ENCODE measurements around the gene TACR3.
"Not testable (repeated sequence)": the region's sequence is repeated elsewhere in the genome, so short reads cannot be mapped to it uniquely, and the experiment has no call there.

TACR3 gene, protein sequence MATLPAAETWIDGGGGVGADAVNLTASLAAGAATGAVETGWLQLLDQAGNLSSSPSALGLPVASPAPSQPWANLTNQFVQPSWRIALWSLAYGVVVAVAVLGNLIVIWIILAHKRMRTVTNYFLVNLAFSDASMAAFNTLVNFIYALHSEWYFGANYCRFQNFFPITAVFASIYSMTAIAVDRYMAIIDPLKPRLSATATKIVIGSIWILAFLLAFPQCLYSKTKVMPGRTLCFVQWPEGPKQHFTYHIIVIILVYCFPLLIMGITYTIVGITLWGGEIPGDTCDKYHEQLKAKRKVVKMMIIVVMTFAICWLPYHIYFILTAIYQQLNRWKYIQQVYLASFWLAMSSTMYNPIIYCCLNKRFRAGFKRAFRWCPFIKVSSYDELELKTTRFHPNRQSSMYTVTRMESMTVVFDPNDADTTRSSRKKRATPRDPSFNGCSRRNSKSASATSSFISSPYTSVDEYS

DNA sequence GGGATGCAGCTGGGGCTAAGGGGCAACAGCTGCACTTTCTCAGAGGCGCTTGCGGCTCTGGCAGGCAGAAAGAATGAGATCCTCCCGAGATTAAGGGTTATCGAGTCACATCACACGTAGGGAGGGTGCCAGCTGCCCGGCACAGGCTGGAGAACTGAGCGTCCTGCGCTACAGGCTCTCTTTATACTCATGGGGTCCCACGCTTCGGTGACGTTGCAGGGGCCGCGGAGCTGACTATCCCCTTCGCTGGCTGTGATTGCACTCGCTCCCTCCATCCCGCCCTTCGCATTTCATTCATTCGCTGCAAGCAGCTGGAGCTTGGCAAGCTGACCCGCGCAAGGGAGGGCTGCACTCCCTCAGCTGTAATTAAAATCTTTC lies at the start of gene TACR3:
TACR3 (minus strand) TSS at position 156 of the 378 bp plus-strand sequence. CDS start 310 bp downstream, outside the sequence.
- peaks cover 6% of the 10 kb centered on the region for H3K9me3 Mint-ChIP-seq
- no peaks in the 10 kb centered on the region for H3K4me1 Mint-ChIP-seq (ENCODE audit: low read depth)
- no peaks in the 10 kb centered on the region for H3K36me3 Mint-ChIP-seq (ENCODE audit: low read depth)
- H3K4me3 Mint-ChIP-seq = no peak within 1 kb of the TSS
- peaks cover 5% of the 10 kb centered on the region for H3K27me3 Mint-ChIP-seq
- no peak within 1 kb of the TSS for H3K27ac Mint-ChIP-seq

DNA sequence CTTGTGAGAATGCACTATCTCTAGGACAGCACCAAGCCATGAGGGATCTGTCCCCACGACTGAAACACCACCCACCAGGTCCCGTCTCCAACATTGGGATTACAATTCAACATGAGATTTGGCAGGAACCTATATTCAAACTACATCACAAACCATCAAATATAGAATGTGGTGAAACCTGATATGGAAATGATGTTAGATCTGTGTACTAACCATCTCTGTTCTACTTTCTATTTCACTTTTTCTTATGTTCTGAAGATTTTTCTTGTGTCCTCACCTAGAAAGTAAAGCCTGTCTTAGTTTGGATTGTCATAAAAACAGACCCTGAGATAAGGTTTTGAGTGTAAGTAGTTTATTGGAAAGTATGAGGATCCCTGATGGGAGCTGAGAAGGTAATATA lies 37.8 kb upstream of the TACR3 start:
- no peaks in the 10 kb centered on the region for H3K36me3 Mint-ChIP-seq (ENCODE audit: low read depth)
- peaks cover 6% of the 10 kb centered on the region for H3K9me3 Mint-ChIP-seq
- H3K27me3 Mint-ChIP-seq = no peaks in the 10 kb centered on the region
- no peak overlapping the region for H3K27ac Mint-ChIP-seq
- H3K4me1 Mint-ChIP-seq (ENCODE audit: low read depth) = no peaks in the 10 kb centered on the region
- H3K4me3 Mint-ChIP-seq = no peak overlapping the region

DNA sequence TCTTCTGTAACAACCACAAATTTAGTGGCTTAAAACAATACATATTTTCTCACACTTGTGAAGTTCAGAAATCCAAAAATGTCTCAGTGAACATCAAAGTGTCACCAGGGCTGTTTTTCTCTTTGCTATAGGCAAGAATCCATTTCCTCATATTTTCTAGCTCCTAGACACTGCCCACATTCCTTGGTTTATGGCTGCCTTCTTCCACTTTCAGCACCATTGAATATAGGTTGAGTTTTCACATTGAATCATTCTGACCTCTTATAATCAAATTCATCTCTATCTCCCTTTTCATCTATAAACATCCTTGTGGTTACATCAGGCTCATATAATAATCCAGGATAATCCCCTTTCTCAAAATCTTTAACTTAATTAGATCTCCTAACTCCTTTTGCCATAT lies 37.0 kb upstream of the TACR3 start:
- H3K9me3 Mint-ChIP-seq = peaks cover 6% of the 10 kb centered on the region
- H3K4me3 Mint-ChIP-seq = no peak overlapping the region
- no peaks in the 10 kb centered on the region for H3K27me3 Mint-ChIP-seq
- no peak overlapping the region for H3K27ac Mint-ChIP-seq
- no peaks in the 10 kb centered on the region for H3K4me1 Mint-ChIP-seq (ENCODE audit: low read depth)
- H3K36me3 Mint-ChIP-seq (ENCODE audit: low read depth) = no peaks in the 10 kb centered on the region

- H3K27ac Mint-ChIP-seq = no peak overlapping the region
- H3K9me3 Mint-ChIP-seq = peaks cover 16% of the 10 kb centered on the region
- H3K36me3 Mint-ChIP-seq (ENCODE audit: low read depth) = no peaks in the 10 kb centered on the region
- no peaks in the 10 kb centered on the region for H3K27me3 Mint-ChIP-seq
- no peaks in the 10 kb centered on the region for H3K4me1 Mint-ChIP-seq (ENCODE audit: low read depth)
- no peak overlapping the region for H3K4me3 Mint-ChIP-seq
Measured at GRCh38 chr4:103754844-103755243, 35.1 kb upstream of the TACR3 start.

DNA sequence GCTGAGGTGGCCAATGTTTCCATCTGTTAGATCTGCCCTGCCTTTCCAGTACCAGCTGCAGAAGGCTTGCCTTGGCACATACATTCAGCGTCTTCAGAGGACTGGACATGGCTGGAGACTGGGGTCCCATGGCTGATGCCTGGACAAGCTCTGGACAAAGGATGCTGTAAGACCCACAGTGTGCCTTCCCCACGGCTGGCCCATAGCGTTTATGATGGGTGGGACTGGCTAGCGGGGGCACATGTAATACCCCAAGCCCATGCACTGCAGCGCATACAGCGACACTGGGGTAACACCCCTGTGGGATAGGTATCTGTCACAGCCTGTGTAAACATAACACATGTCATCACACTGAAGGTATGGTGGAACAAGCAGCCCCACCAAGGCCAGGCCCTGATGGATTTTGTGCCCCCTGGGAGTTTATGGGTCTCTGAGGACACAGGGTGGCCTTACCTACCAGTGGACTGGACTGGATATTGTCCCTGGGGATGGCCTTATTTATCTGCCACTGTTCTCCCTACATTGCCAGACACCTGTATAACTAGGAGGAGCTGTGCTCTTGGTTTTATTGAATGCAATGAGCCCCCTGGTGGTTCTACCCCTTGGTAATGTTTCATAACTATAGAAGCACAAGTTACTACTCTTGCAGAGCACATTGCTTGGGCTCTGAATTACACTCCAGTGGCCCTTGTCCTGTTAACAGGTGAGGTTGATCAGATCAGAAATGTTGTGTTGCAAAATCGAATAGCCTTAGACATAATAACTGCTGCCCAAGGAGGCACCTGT lies 34.3 kb upstream of the TACR3 start:
- H3K27me3 Mint-ChIP-seq = no peaks in the 10 kb centered on the region

DNA sequence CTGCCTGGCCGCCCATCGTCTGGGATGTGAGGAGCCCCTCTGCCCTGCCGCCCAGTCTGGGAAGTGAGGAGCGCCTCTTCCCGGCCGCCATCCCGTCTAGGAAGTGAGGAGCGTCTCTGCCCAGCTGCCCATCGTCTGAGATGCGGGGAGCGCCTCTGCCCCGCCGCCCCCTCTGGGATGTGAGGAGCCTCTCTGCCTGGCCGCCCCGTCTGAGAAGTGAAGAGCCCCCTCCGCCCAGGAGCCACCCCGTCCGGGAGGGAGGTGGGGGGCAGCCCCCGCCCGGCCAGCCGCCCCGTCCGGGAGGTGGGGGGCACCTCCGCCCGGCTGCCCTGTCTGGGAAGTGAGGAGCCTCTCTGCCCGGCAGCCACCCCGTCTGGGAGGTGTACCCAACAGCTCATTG lies 3.4 kb upstream of the TACR3 start:
- not testable (repeated sequence) for H3K4me3 Mint-ChIP-seq; H3K36me3 Mint-ChIP-seq (ENCODE audit: low read depth); H3K4me1 Mint-ChIP-seq (ENCODE audit: low read depth); H3K27me3 Mint-ChIP-seq; H3K27ac Mint-ChIP-seq
- peaks cover 13% of the 10 kb centered on the region for H3K9me3 Mint-ChIP-seq

More for the DNA sequence above, 34.3 kb upstream of the TACR3 start:
- peaks cover 19% of the 10 kb centered on the region for H3K9me3 Mint-ChIP-seq
- H3K4me1 Mint-ChIP-seq (ENCODE audit: low read depth) = no peaks in the 10 kb centered on the region
- no peaks in the 10 kb centered on the region for H3K36me3 Mint-ChIP-seq (ENCODE audit: low read depth)
- no peak overlapping the region for H3K4me3 Mint-ChIP-seq
- no peak overlapping the region for H3K27ac Mint-ChIP-seq

DNA sequence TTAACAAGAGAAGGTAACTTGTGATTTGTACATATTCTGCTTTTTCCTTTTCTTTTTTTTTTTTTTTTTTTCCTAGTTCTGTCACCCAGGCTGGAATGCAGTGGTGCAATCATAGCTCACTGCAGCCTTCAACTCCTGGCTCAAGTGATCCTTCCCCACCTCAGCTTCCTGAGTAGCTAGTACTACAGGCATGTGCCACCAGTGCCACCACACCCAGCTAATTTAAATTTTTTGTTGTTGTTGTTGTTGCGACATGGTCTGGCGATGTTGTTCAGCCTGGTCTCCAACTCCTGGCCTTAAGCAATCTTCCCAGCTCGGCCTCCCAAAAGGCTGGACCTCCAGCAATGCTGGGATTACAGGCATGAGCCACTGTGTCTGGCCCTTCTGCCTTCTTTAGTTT lies 1.5 kb upstream of the TACR3 start:
- H3K9me3 Mint-ChIP-seq = peaks cover 13% of the 10 kb centered on the region
- H3K36me3 Mint-ChIP-seq (ENCODE audit: low read depth) = no peaks in the 10 kb centered on the region
- H3K4me1 Mint-ChIP-seq (ENCODE audit: low read depth) = no peaks in the 10 kb centered on the region
- peaks cover 5% of the 10 kb centered on the region for H3K27me3 Mint-ChIP-seq
- H3K4me3 Mint-ChIP-seq = no peak overlapping the region
- no peak overlapping the region for H3K27ac Mint-ChIP-seq

DNA sequence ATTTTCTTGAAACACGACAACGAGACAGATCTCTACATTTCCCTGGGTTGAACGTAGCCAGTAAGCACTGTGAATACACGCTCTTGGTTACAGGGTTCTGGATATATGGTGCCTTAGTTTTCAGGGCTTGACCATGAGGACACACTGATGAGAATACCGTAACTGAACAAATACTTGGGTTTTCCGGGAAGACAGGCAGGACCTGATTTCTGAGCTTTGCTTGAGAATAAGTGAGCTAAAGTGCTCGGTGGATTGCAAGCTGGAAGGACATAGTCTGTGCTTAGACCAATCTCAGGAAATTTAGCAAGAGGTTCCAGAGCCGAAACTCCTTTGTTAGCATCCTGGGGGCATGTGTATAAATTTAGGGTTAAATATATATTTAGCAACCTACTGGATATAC lies 876 bp upstream of the TACR3 start:
- no peak overlapping the region for H3K4me3 Mint-ChIP-seq
- H3K4me1 Mint-ChIP-seq (ENCODE audit: low read depth) = no peaks in the 10 kb centered on the region
- H3K36me3 Mint-ChIP-seq (ENCODE audit: low read depth) = no peaks in the 10 kb centered on the region
- no peak overlapping the region for H3K27ac Mint-ChIP-seq
- H3K27me3 Mint-ChIP-seq = peaks cover 5% of the 10 kb centered on the region
- peaks cover 8% of the 10 kb centered on the region for H3K9me3 Mint-ChIP-seq

DNA sequence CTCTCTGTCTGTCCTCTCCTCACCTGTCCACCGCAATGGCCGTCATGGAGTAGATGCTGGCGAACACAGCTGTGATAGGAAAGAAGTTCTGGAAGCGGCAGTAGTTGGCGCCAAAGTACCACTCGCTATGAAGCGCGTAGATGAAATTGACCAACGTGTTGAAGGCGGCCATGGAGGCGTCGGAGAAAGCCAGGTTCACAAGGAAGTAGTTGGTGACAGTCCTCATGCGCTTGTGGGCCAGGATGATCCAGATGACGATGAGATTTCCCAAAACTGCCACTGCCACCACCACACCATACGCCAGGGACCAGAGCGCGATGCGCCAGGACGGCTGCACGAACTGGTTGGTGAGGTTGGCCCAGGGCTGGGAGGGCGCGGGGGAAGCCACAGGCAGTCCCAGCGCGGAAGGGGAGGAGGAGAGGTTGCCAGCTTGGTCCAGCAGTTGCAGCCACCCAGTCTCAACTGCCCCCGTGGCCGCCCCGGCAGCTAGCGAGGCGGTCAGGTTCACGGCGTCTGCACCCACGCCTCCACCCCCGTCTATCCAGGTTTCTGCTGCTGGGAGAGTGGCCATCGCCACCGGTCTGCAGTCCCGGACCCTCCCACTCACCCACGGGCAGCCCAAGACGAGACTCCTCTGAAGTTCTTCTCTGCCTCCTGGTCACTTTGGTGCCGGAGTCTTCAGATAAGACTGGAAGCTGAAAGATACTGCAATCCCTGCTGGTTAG lies 518 bp downstream of the TACR3 start:
- H3K36me3 Mint-ChIP-seq (ENCODE audit: low read depth) = no peaks in the 10 kb centered on the region
- no peak overlapping the region for H3K27ac Mint-ChIP-seq
- H3K4me1 Mint-ChIP-seq (ENCODE audit: low read depth) = no peaks in the 10 kb centered on the region
- H3K4me3 Mint-ChIP-seq = no peak overlapping the region
- peaks cover 6% of the 10 kb centered on the region for H3K9me3 Mint-ChIP-seq
- peaks cover 5% of the 10 kb centered on the region for H3K27me3 Mint-ChIP-seq

GRCh38 chr4:103692615-103693014 lies 27.2 kb downstream of the TACR3 start:
- no peak overlapping the region for H3K27ac Mint-ChIP-seq
- no peaks in the 10 kb centered on the region for H3K27me3 Mint-ChIP-seq
- no peak overlapping the region for H3K4me3 Mint-ChIP-seq
- no peaks in the 10 kb centered on the region for H3K9me3 Mint-ChIP-seq
- H3K36me3 Mint-ChIP-seq (ENCODE audit: low read depth) = no peaks in the 10 kb centered on the region
- H3K4me1 Mint-ChIP-seq (ENCODE audit: low read depth) = no peaks in the 10 kb centered on the region

- H3K27ac Mint-ChIP-seq = no peak overlapping the region
- no peaks in the 10 kb centered on the region for H3K27me3 Mint-ChIP-seq
- H3K9me3 Mint-ChIP-seq = peaks cover 18% of the 10 kb centered on the region
- no peaks in the 10 kb centered on the region for H3K4me1 Mint-ChIP-seq (ENCODE audit: low read depth)
- H3K4me3 Mint-ChIP-seq = no peak overlapping the region
- H3K36me3 Mint-ChIP-seq (ENCODE audit: low read depth) = no peaks in the 10 kb centered on the region
Measured at GRCh38 chr4:103673983-103674382, 45.8 kb downstream of the TACR3 start.

DNA sequence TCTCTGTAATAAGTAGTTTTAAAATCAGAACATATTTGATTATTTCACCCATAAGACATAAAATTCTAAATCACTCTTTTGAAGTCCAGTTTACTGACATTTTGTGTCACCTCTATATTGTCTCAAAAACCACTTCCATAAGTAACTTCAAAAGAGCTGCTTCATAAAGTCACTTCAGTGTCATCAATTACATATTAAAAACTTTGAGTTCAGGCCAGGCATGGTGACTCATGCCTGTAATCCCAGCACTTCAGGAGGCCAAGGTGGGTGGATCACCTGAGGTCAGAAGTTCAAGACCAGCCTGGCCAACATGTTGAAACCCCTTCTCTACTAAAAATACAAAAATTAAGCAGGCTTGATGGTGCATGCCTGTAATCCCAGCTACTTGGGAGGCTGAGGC lies 53.0 kb downstream of the TACR3 start:
- not testable (repeated sequence) for H3K4me1 Mint-ChIP-seq (ENCODE audit: low read depth); H3K9me3 Mint-ChIP-seq; H3K4me3 Mint-ChIP-seq; H3K27ac Mint-ChIP-seq; H3K36me3 Mint-ChIP-seq (ENCODE audit: low read depth); H3K27me3 Mint-ChIP-seq

DNA sequence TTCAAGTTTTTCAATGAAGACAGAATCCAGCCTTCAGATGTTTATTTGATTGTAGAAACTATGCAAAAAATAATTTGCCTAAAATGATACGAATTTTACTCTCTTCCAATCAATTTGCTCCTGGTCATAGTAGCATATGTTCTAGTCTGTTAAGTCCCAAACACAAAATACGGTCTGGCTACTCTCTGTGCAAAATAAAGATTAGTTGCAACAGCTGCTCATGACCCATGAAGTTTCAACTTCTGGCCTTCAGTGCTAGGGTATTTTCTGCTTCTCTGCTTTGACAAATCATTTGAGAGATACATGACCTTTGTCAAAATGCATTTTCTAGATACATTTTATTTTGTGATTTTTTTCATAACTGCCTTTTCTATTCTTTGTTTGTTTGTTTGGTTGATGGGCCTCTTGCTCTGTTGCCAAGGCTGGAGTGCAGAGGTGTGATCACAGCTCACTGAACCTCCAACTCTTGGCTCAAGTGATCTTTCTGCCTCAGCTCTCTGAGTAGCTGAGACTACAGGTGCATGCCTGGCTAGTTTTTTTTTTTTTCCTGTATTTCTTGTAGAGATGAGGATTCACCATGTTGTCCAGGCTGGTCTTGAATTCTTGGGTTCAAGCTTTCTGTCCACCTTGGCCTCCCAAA lies 55.2 kb downstream of the TACR3 start:
- Mint-ChIP-seq H3K27me3 (no peaks in the 10 kb centered on the region), H3K27ac (no peak overlapping the region), H3K9me3 (no peaks in the 10 kb centered on the region), H3K36me3 (ENCODE audit: low read depth) (no peaks in the 10 kb centered on the region), H3K4me3 (no peak overlapping the region), H3K4me1 (ENCODE audit: low read depth) (no peaks in the 10 kb centered on the region)

DNA sequence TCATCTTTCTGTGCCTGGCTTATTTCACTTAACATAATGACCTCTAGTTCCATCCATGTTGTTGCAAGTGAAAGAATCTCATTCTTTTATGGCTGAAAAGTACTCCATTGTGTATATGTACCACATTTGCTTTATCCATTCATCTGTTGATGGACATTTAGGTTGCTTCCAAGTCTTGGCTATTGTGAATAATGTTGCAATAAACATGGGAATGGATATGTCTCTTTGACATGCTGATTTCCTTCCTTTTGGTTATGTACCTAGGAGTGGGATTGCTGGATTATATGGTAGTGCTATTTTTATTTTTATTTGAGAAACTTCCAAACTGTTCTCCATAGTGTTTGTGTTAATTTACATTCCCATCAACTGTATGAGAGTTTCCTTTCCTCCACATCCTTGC lies 71.2 kb downstream of the TACR3 start:
- Mint-ChIP-seq H3K27me3 (no peaks in the 10 kb centered on the region), H3K36me3 (ENCODE audit: low read depth) (no peaks in the 10 kb centered on the region), H3K4me3 (no peak overlapping the region), H3K9me3 (peaks cover 3% of the 10 kb centered on the region), H3K27ac (no peak overlapping the region), H3K4me1 (ENCODE audit: low read depth) (no peaks in the 10 kb centered on the region)

GRCh38 chr4:103645991-103646390 lies 73.8 kb downstream of the TACR3 start:
- Mint-ChIP-seq H3K4me3 (no peak overlapping the region), H3K4me1 (ENCODE audit: low read depth) (no peaks in the 10 kb centered on the region), H3K27ac (no peak overlapping the region), H3K9me3 (peaks cover 12% of the 10 kb centered on the region), H3K27me3 (no peaks in the 10 kb centered on the region), H3K36me3 (ENCODE audit: low read depth) (no peaks in the 10 kb centered on the region)
